IMR-90 (cell line): ENCODE measurements around the gene FAM98B. TPM values are rescaled to one million over a fixed set of nuclear protein-coding genes. Genes with fewer than 3 reads are reported as not detected.

ENCODE experiments used
- ATAC-seq: fragments of 200-7000 bp; cut with Tn5 transposase; 2 replicates; pipeline ENCODE4 v1.9.1; 2020; ENCODE audit warnings: low read depth, mild to moderate bottlenecking, moderate library complexity
- BruUV-seq: library from RNA; stranded (reverse); fragments of 400-500 nt; replicated peaks from 2 replicates; lab custom pipeline; 2021; lab: Mats Ljungman, UMichigan
- CTCF ChIA-PET: fragments of 300-600 bp; formaldehyde crosslinking; extraction: SDS; loops from one replicate; lab custom pipeline; 2021; ENCODE audit warnings: antibody characterized with exemption; lab: Yijun Ruan, JAX
- POLR2A ChIA-PET: fragments of 300-600 bp; sonication (Branson Sonifier 250); formaldehyde crosslinking; loops from one replicate; lab custom pipeline; 2022; ENCODE audit warnings: antibody characterized with exemption; ENCODE audit not compliant: unreplicated experiment; lab: Charles Lee
- DNase-seq: peaks from one replicate; pipeline ENCODE4 v3.0.0; 2013
- H2AFZ ChIP-seq: replicated peaks from 2 replicates; pipeline ENCODE3; 2013; ENCODE audit warnings: low read length, mild to moderate bottlenecking; ENCODE audit not compliant: poor library complexity
- H2AK5ac ChIP-seq: 2 replicates; pipeline ENCODE4 v1.6.1; 2013; ENCODE audit warnings: low read depth, low read length, inconsistent platforms
- H2AK9ac ChIP-seq: replicated peaks from 2 replicates; pipeline ENCODE3; 2013; ENCODE audit warnings: mild to moderate bottlenecking, low read depth, low read length, moderate library complexity; ENCODE audit not compliant: poor library complexity
- H2BK120ac ChIP-seq: 2 replicates; pipeline ENCODE4 v1.6.1; 2013; ENCODE audit warnings: low read depth, low read length, inconsistent platforms
- H2BK15ac ChIP-seq: 3 replicates; pipeline ENCODE4 v1.6.1; 2013; ENCODE audit warnings: low read depth, low read length, inconsistent platforms
- H2BK20ac ChIP-seq: 2 replicates; pipeline ENCODE4 v1.6.1; 2013; ENCODE audit warnings: low read depth, mild to moderate bottlenecking, inconsistent platforms, low read length, moderate library complexity
- H2BK5ac ChIP-seq: 2 replicates; pipeline ENCODE4 v1.6.1; 2013; ENCODE audit warnings: mild to moderate bottlenecking, low read depth, low read length, inconsistent platforms; ENCODE audit not compliant: poor library complexity, severe bottlenecking
- H3K14ac ChIP-seq: replicated peaks from 2 replicates; pipeline ENCODE4 v1.6.1; 2013; ENCODE audit warnings: low read depth, low read length, inconsistent platforms
- H3K18ac ChIP-seq: 2 replicates; pipeline ENCODE4 v1.6.1; 2013; ENCODE audit warnings: low read depth, low read length, control low read depth
- H3K23ac ChIP-seq: 2 replicates; pipeline ENCODE4 v1.6.1; 2013; ENCODE audit warnings: low read depth, low read length, inconsistent platforms
- H3K27ac ChIP-seq: 2 replicates; pipeline ENCODE4 v1.5.1; 2013; ENCODE audit warnings: mild to moderate bottlenecking, control low read depth, low read length; ENCODE audit not compliant: insufficient read depth
- H3K27me3 ChIP-seq: 2 replicates; pipeline ENCODE4 v1.6.1; 2013; ENCODE audit warnings: low read length; ENCODE audit not compliant: control insufficient read depth, insufficient read depth
- H3K36me3 ChIP-seq: 2 replicates; pipeline ENCODE4 v1.6.1; 2013; ENCODE audit warnings: low read length, mixed read lengths; ENCODE audit not compliant: control insufficient read depth, insufficient read depth
- H3K4ac ChIP-seq: 2 replicates; pipeline ENCODE4 v1.6.1; 2013; ENCODE audit warnings: low read depth, low read length, inconsistent platforms
- H3K4me1 ChIP-seq: 2 replicates; pipeline ENCODE4 v1.6.1; 2013; ENCODE audit warnings: low read length, mixed read lengths; ENCODE audit not compliant: control insufficient read depth, insufficient read depth
- H3K4me2 ChIP-seq: 2 replicates; pipeline ENCODE4 v1.6.1; 2013; ENCODE audit warnings: low read depth, mild to moderate bottlenecking, control low read depth, low read length, moderate library complexity
- H3K4me3 ChIP-seq: 2 replicates; pipeline ENCODE4 v1.5.1; 2013; ENCODE audit warnings: low read depth, mild to moderate bottlenecking, control low read depth, low read length, moderate library complexity; ENCODE audit not compliant: insufficient read depth
- H3K56ac ChIP-seq: 2 replicates; pipeline ENCODE4 v1.6.1; 2013; ENCODE audit warnings: low read length, inconsistent platforms; ENCODE audit not compliant: insufficient read depth; ENCODE audit errors: extremely low read depth
- H3K79me1 ChIP-seq, 2 experiments: 2 replicates each; pipeline ENCODE4 v1.6.1; 2013; ENCODE audit warnings: low read length in 2 of 2, inconsistent platforms in 1 of 2, low read depth in 1 of 2
- H3K9ac ChIP-seq: 2 replicates; pipeline ENCODE4 v1.6.1; 2013; ENCODE audit warnings: low read depth, low read length, control low read depth
- H3K9me1 ChIP-seq: 2 replicates; pipeline ENCODE4 v1.6.1; 2013; ENCODE audit warnings: low read length, inconsistent platforms; ENCODE audit not compliant: insufficient read depth
- H3K9me3 ChIP-seq: 2 replicates; pipeline ENCODE4 v1.6.1; 2013; ENCODE audit warnings: low read length; ENCODE audit not compliant: control insufficient read depth, insufficient read depth
- H4K20me1 ChIP-seq: 2 replicates; pipeline ENCODE4 v1.6.1; 2013; ENCODE audit warnings: low read length, inconsistent platforms; ENCODE audit not compliant: insufficient read depth
- H4K5ac ChIP-seq: 2 replicates; pipeline ENCODE4 v1.6.1; 2013; ENCODE audit warnings: mild to moderate bottlenecking, low read depth, low read length, control low read depth
- H4K8ac ChIP-seq, 2 experiments: 2 replicates each; pipeline ENCODE4 v1.6.1; 2013; ENCODE audit warnings: low read depth in 2 of 2, low read length in 2 of 2, control low read depth in 1 of 2, inconsistent platforms in 1 of 2
- H4K91ac ChIP-seq: 2 replicates; pipeline ENCODE4 v1.6.1; 2013; ENCODE audit warnings: low read depth, low read length, inconsistent platforms; ENCODE audit not compliant: insufficient read depth
- BHLHE40 ChIP-seq: fragments of 150-350 bp; IDR thresholded peaks from 2 replicates; pipeline ENCODE4 v1.6.1; 2016; ENCODE audit warnings: mild to moderate bottlenecking, low read depth, low read length
- CEBPB ChIP-seq: IDR thresholded peaks from 2 replicates; pipeline ENCODE4 v1.6.1; 2012; ENCODE audit warnings: low read depth, low read length, improper control_type of control experiment
- CHD1 ChIP-seq: IDR thresholded peaks from 2 replicates; pipeline ENCODE4 v1.6.1; 2012; ENCODE audit warnings: low read depth, low read length, improper control_type of control experiment
- CTCF ChIP-seq: conservative IDR thresholded peaks from 2 replicates; pipeline ENCODE4 v1.5.1; 2012; ENCODE audit warnings: mild to moderate bottlenecking, low read depth, low read length, improper control_type of control experiment
- ELK1 ChIP-seq: fragments of 150-350 bp; IDR thresholded peaks from 2 replicates; pipeline ENCODE4 v1.6.1; 2016; ENCODE audit warnings: low read depth, mild to moderate bottlenecking, low read length, moderate library complexity, borderline replicate concordance
- FOS ChIP-seq: fragments of 150-350 bp; IDR thresholded peaks from 2 replicates; pipeline ENCODE4 v1.6.1; 2016; ENCODE audit warnings: low read depth, low read length
- MAFK ChIP-seq: IDR thresholded peaks from 2 replicates; pipeline ENCODE4 v1.6.1; 2012; ENCODE audit warnings: low read depth, low read length, improper control_type of control experiment
- MAZ ChIP-seq: IDR thresholded peaks from 2 replicates; pipeline ENCODE4 v1.6.1; 2012; ENCODE audit warnings: low read depth, mild to moderate bottlenecking, low read length, improper control_type of control experiment, moderate library complexity, borderline replicate concordance
- MXI1 ChIP-seq: IDR thresholded peaks from 2 replicates; pipeline ENCODE4 v1.6.1; 2012; ENCODE audit warnings: low read depth, mild to moderate bottlenecking, low read length, moderate library complexity, borderline replicate concordance
- POLR2A ChIP-seq: IDR thresholded peaks from 2 replicates; pipeline ENCODE4 v1.6.1; 2012; ENCODE audit warnings: mild to moderate bottlenecking, low read depth, low read length
- RAD21 ChIP-seq: IDR thresholded peaks from 2 replicates; pipeline ENCODE4 v1.6.1; 2012; ENCODE audit warnings: low read length, improper control_type of control experiment
- RCOR1 ChIP-seq: IDR thresholded peaks from 2 replicates; pipeline ENCODE4 v1.6.1; 2012; ENCODE audit warnings: mild to moderate bottlenecking, low read length, improper control_type of control experiment; ENCODE audit not compliant: insufficient replicate concordance
- RFX5 ChIP-seq: IDR thresholded peaks from 2 replicates; pipeline ENCODE4 v1.8.0; 2012; ENCODE audit warnings: low read depth, mild to moderate bottlenecking, low read length, moderate library complexity
- SMC3 ChIP-seq: fragments of 150-350 bp; IDR thresholded peaks from 2 replicates; pipeline ENCODE4 v1.6.1; 2016; ENCODE audit warnings: low read depth, mild to moderate bottlenecking, antibody characterized with exemption, low read length, moderate library complexity
- USF2 ChIP-seq: fragments of 150-350 bp; IDR thresholded peaks from 2 replicates; pipeline ENCODE4 v1.6.1; 2017; ENCODE audit warnings: mild to moderate bottlenecking, antibody characterized with exemption, low read length, low read depth
- dilution Hi-C: fragments of 300-500 bp; cut with HindIII; formaldehyde crosslinking; loops from one replicate; pipeline ENCODE4 v1.14.3; 2018; ENCODE audit warnings: low sequenced_read_pairs; ENCODE audit not compliant: unreplicated experiment
- in situ Hi-C: fragments of 300-500 bp; cut with MboI; formaldehyde crosslinking; loops from 3 replicates; pipeline ENCODE4 v1.14.3; 2019; ENCODE audit warnings: low sequenced_read_pairs, inconsistent platforms, mixed read lengths
- intact Hi-C: fragments of 100-400 bp; cut with micrococcal nuclease; formaldehyde crosslinking; loops from 2 replicates; pipeline ENCODE4 v1.10.0; 2022
- polyA plus RNA-seq, 3 experiments: library from polyadenylated mRNA; depleted of rRNA; stranded (reverse); fragments of >200 nt; gene quantifications; 2 replicates each; pipeline ENCODE4 v1.2.3, GENCODE V29; 2012; ENCODE audit warnings: low replicate concordance in 1 of 3
- total RNA-seq: library from RNA; depleted of rRNA; stranded (reverse); fragments of >200 nt; gene quantifications from 2 replicates; pipeline ENCODE4 v1.2.3, GENCODE V29; 2012

FAM98B gene
- total and polyA plus RNA-seq, 2 of the 4 experiments (the other 2 are of a cell fraction), result 2.7 to 12.2 TPM

- H3K9ac ChIP-seq, result no peak overlapping the region
- no peak overlapping the region for H3K14ac ChIP-seq
- H2BK120ac ChIP-seq, result no peak overlapping the region
- no peak overlapping the region for H2BK20ac ChIP-seq
- H3K9me3 ChIP-seq, result no peaks in the 10 kb centered on the region
- no peak overlapping the region for H2AFZ ChIP-seq
- no peak overlapping the region for H2BK5ac ChIP-seq
- TF ChIP-seq CEBPB (no peak), RFX5 (no peak), CTCF (peak; percentile 86), CHD1 (no peak), MAZ (no peak), ELK1 (no peak), MXI1 (no peak), MAFK (no peak), SMC3 (peak; percentile 82), FOS (no peak), BHLHE40 (no peak), POLR2A (0 out of 2 replicates have a peak, but pooled peaks have one; percentile 41), USF2 (no peak), RAD21 (peak; percentile 95), RCOR1 (no peak)
- in situ Hi-C loops, result loop anchor here (10.0 kb wide), 1 partner anchor 420 kb away; no protein-coding TSS in a partner anchor
- no peak overlapping the region for H3K27ac ChIP-seq
- H3K27me3 ChIP-seq, result peaks cover 32% of the 10 kb centered on the region
- H3K4me2 ChIP-seq, result no peak overlapping the region
- H4K20me1 ChIP-seq, result no peaks in the 10 kb centered on the region
- no peaks in the 10 kb centered on the region for H3K4me1 ChIP-seq
- dilution Hi-C loops, result no loop called here
- H3K18ac ChIP-seq, result no peak overlapping the region
- no peak overlapping the region for H4K8ac ChIP-seq
- H3K79me1 ChIP-seq, result no peaks in the 10 kb centered on the region
- CTCF ChIA-PET, result interaction anchor here (0.5 to 1.5 kb wide), 8 partner anchors 18 to 411 kb away, joined by 3 to 6 read pairs (median 4); partner anchors contain the start of gene SPRED1
- H2AK5ac ChIP-seq, result no peak overlapping the region
- intact Hi-C loops, result loop anchor here (1.0 to 5.0 kb wide), 4 partner anchors 60 to 419 kb away; no protein-coding TSS in a partner anchor
- no peaks in the 10 kb centered on the region for H3K9me1 ChIP-seq
- no peak overlapping the region for H3K56ac ChIP-seq
- DNase-seq (peak; percentile 75), ATAC-seq (peak; percentile 100)
- H3K36me3 ChIP-seq, result no peaks in the 10 kb centered on the region
- no TSS peak for BruUV-seq
- no peak overlapping the region for H4K5ac ChIP-seq
- H2BK15ac ChIP-seq, result no peak overlapping the region
- no peak overlapping the region for H3K4ac ChIP-seq
- no peak overlapping the region for H3K4me3 ChIP-seq
- no peak overlapping the region for H4K91ac ChIP-seq
- no peak overlapping the region for H2AK9ac ChIP-seq
- POLR2A ChIA-PET, result interaction anchor here (0.6 kb wide), 1 partner anchor 408 kb away, joined by 6 read pairs; no protein-coding TSS in a partner anchor
- no peak overlapping the region for H3K23ac ChIP-seq
Measured at GRCh38 chr15:38414357-38414756, 39.6 kb upstream of the FAM98B start.
